K562 (cell line): Measurements from ENCODE around the gene NFIB. TPM values are rescaled to one million over a fixed set of nuclear protein-coding genes. Genes with fewer than 3 reads are reported as not detected.

Source experiments
- ATAC-seq: fragments of 200-7000 bp; cut with Tn5 transposase; 3 replicates; pipeline ENCODE4 v1.9.1; 2020; ENCODE audit warnings: moderate library complexity
- BruUV-seq: library from RNA; stranded (reverse); fragments of 400-500 nt; replicated peaks from 2 replicates; lab custom pipeline; 2021; lab: Mats Ljungman, UMichigan
- CTCF ChIA-PET: fragments of 300-600 bp; formaldehyde crosslinking; extraction: SDS; loops from one replicate; lab custom pipeline; 2021; ENCODE audit warnings: low intra/inter-chr PET ratio; lab: Yijun Ruan, JAX
- POLR2A ChIA-PET: fragments of 300-600, 350-650 bp; sonication (Branson Sonifier 250); formaldehyde crosslinking; extraction: SDS; loops from one replicate; lab custom pipeline; 2021; ENCODE audit warnings: antibody characterized with exemption, inconsistent platforms; lab: Yijun Ruan, JAX
- DNase-seq, 4 experiments: peaks; one replicate each; pipeline versions ENCODE4 v3.0.0 to v3.0.0-alpha.2; 2011 to 2018; ENCODE audit warnings: low spot score in 3 of 4, mixed read lengths in 3 of 4; ENCODE audit errors: extremely low read depth in 1 of 4
- FAIRE-seq: peaks from 2 replicates; lab custom pipeline; 2011; peaks lifted over from hg19 to GRCh38; lab: Jason Lieb, UNC
- H2AFZ ChIP-seq: 2 replicates; pipeline ENCODE4 v1.6.0; 2011; ENCODE audit warnings: low read depth, low read length, control low read depth, inconsistent platforms
- H3K27ac ChIP-seq: fragments of 200-600 bp; 3 replicates; pipeline ENCODE4 v1.8.0; 2011; ENCODE audit warnings: low read depth, mild to moderate bottlenecking, control low read depth, inconsistent platforms, low read length, moderate library complexity, mixed read lengths; ENCODE audit errors: extremely low read depth
- H3K27me3 ChIP-seq, 2 experiments: fragments of 300-600 bp in 1 of 2; 2 replicates in 1 of 2; 3 replicates in 1 of 2; pipeline versions ENCODE4 v1.6.0 to v1.8.0; 2011; ENCODE audit warnings: inconsistent platforms in 2 of 2, low read length in 2 of 2, mild to moderate bottlenecking in 1 of 2, mixed read lengths in 1 of 2, moderate library complexity in 1 of 2; ENCODE audit not compliant: control insufficient read depth in 2 of 2, insufficient read depth in 2 of 2
- H3K36me3 ChIP-seq: fragments of 300-600 bp; 3 replicates; pipeline ENCODE4 v1.8.0; 2011; ENCODE audit warnings: mild to moderate bottlenecking, low read length, inconsistent platforms; ENCODE audit not compliant: control insufficient read depth, insufficient read depth
- H3K4me1 ChIP-seq, 2 experiments: fragments of 200-600 bp in 1 of 2; replicated peaks in 1 of 2; 2 replicates in 1 of 2; 3 replicates in 1 of 2; pipeline versions ENCODE4 v1.5.1 to v1.8.0; 2011; ENCODE audit warnings: inconsistent platforms in 2 of 2, low read length in 2 of 2, mild to moderate bottlenecking in 1 of 2, mixed read lengths in 1 of 2, moderate library complexity in 1 of 2; ENCODE audit not compliant: control insufficient read depth in 2 of 2, insufficient read depth in 2 of 2
- H3K4me2 ChIP-seq: 2 replicates; pipeline ENCODE4 v1.6.1; 2011; ENCODE audit warnings: low read length, control low read depth, inconsistent platforms, mixed read lengths; ENCODE audit not compliant: insufficient read depth
- H3K4me3 ChIP-seq: fragments of 200-600 bp; sonication (generic), shearing (Covaris generic); 2 replicates; pipeline ENCODE4 v1.5.1; 2016; ENCODE audit warnings: control low read depth, inconsistent platforms
- H3K79me2 ChIP-seq: fragments of 200-600 bp; 3 replicates; pipeline ENCODE4 v1.8.0; 2011; ENCODE audit warnings: low read length, inconsistent platforms; ENCODE audit not compliant: control insufficient read depth, insufficient read depth
- H3K9ac ChIP-seq, 2 experiments: 2 replicates each; pipeline versions ENCODE4 v1.6.0 to v1.6.1; 2011; ENCODE audit warnings: low read depth in 2 of 2, low read length in 2 of 2, control low read depth in 1 of 2, inconsistent platforms in 1 of 2, mild to moderate bottlenecking in 1 of 2, mixed read lengths in 1 of 2; ENCODE audit not compliant: insufficient read depth in 1 of 2
- H3K9me1 ChIP-seq: one replicate; pipeline ENCODE4 v1.6.0; 2011; ENCODE audit warnings: inconsistent platforms, mild to moderate bottlenecking, low read length, moderate library complexity; ENCODE audit not compliant: control insufficient read depth, insufficient read depth
- H3K9me3 ChIP-seq: replicated peaks from 2 replicates; pipeline ENCODE4 v1.5.1; 2011; ENCODE audit warnings: low read depth, low read length, inconsistent platforms; ENCODE audit not compliant: control insufficient read depth, insufficient read depth
- H4K20me1 ChIP-seq: replicated peaks from 2 replicates; pipeline ENCODE4 v1.6.1; 2011; ENCODE audit warnings: low read length, inconsistent platforms, mixed read lengths; ENCODE audit not compliant: control insufficient read depth, insufficient read depth
- ATF2 ChIP-seq: sonication (generic); formaldehyde crosslinking; IDR thresholded peaks from 2 replicates; pipeline ENCODE4 v1.8.1; 2022; ENCODE audit warnings: missing genetic modification reagents
- HCFC1 ChIP-seq: IDR thresholded peaks from 2 replicates; pipeline ENCODE4 v1.6.1; 2012; ENCODE audit warnings: low read depth, low read length, improper control_type of control experiment
- HNRNPK ChIP-seq: fragments of 200-400 bp; formaldehyde crosslinking; IDR thresholded peaks from one replicate; pipeline ENCODE4 v1.6.1; 2018; ENCODE audit warnings: mild to moderate bottlenecking, low read depth, low read length; ENCODE audit not compliant: poor library complexity, severe bottlenecking
- RAD21 ChIP-seq, 2 experiments: fragments of 250-450 bp in 1 of 2; fragments of 450-650 bp in 1 of 2; sonication (Bioruptor Pico) in 1 of 2; formaldehyde crosslinking in 1 of 2; IDR thresholded peaks in 1 of 2; conservative IDR thresholded peaks in 1 of 2; 2 replicates each; pipeline versions ENCODE4 v1.4.0 to v1.8.0; 2020 to 2022; ENCODE audit warnings: mild to moderate bottlenecking in 2 of 2, moderate library complexity in 1 of 2
- TCF3 ChIP-seq: sonication (generic); formaldehyde crosslinking; IDR thresholded peaks from 2 replicates; pipeline ENCODE4 v1.4.0; 2020; ENCODE audit warnings: mild to moderate bottlenecking, missing genetic modification reagents
- WGBS: fragments of 100-300 bp; shearing (Covaris generic); methylation state at CpG from one replicate; pipeline ENCODE4 v1.1.6; 2016; ENCODE audit warnings: low coverage, mixed read lengths; ENCODE audit not compliant: insufficient coverage; ENCODE audit errors: missing lambda C conversion rate; 5-methylcytosine and 5-hydroxymethylcytosine counted together
- in situ Hi-C: fragments of 300-500 bp; cut with MboI; formaldehyde crosslinking; loops from 4 replicates; pipeline ENCODE4 v1.15.0; 2018; ENCODE audit warnings: inconsistent platforms, mixed read lengths
- intact Hi-C: fragments of 100-400 bp; cut with micrococcal nuclease; formaldehyde crosslinking; loops from 2 replicates; pipeline ENCODE4 v1.14.2; 2022
- polyA plus RNA-seq, 8 experiments: library from polyadenylated mRNA; depleted of rRNA in 4 of 8; stranded (reverse) in 5 of 8; unstranded in 3 of 8; fragments of >200 nt; fragmentation: Nextera tagmentation in 2 of 8; fragmentation: Illumina TruSeq in 1 of 8; extraction: Ambion mirVana in 2 of 8; extraction: Trizol in 1 of 8; gene quantifications; 2 replicates each; pipeline versions ENCODE4 v1.2.1 to v1.2.3, GENCODE V29; 2011 to 2014; ENCODE audit warnings: inconsistent platforms in 1 of 8, missing spikeins in 1 of 8
- total RNA-seq, 7 experiments: library from RNA; depleted of rRNA in 6 of 7; stranded (reverse); fragments of >200 nt in 6 of 7; fragmentation: Illumina TruSeq in 2 of 7; extraction: Trizol in 2 of 7; gene quantifications; 2 replicates each; pipeline versions ENCODE4 v1.2.1 to v1.2.3, GENCODE V29; 2011 to 2021; ENCODE audit warnings: low replicate concordance in 1 of 7
- TF ChIP-seq, protein P1 (sequence below): fragments of 450-650 bp; formaldehyde crosslinking; IDR thresholded peaks from 2 replicates; pipeline ENCODE4 v1.4.0; 2020; ENCODE audit warnings: mild to moderate bottlenecking, moderate library complexity
- TF ChIP-seq, protein P2 (sequence below), 3 experiments: IDR thresholded peaks in 2 of 3; conservative IDR thresholded peaks in 1 of 3; 2 replicates each; pipeline ENCODE4 v1.5.1; 2011 to 2012; ENCODE audit warnings: low read length in 3 of 3, mild to moderate bottlenecking in 3 of 3, control low read depth in 2 of 3, improper control_type of control experiment in 1 of 3, inconsistent platforms in 1 of 3, low read depth in 1 of 3, mixed read lengths in 1 of 3, moderate library complexity in 1 of 3; ENCODE audit not compliant: insufficient read depth in 2 of 3
- TF ChIP-seq, protein P3 (sequence below): fragments of 450-650 bp; IDR thresholded peaks from 2 replicates; pipeline ENCODE4 v1.6.1; 2016; ENCODE audit warnings: mild to moderate bottlenecking

Gene NFIB
- total and polyA plus RNA-seq, 9 of the 15 experiments (the other 6 are each of a cell fraction or from before 2014, with no cell fraction given): 1.2 to 3.3 (median 1.9) TPM

GRCh38 chr9:14068690-14069089 lies 245.3 kb downstream of the NFIB start:
- no peaks in the 10 kb centered on the region for H4K20me1 ChIP-seq
- peak in 2 of 4 experiments; percentile 7 to 16 for DNase-seq
- no peaks in the 10 kb centered on the region for H3K9me1 ChIP-seq
- H3K4me2 ChIP-seq: no peak overlapping the region
- H3K9me3 ChIP-seq: no peaks in the 10 kb centered on the region
- H3K9ac ChIP-seq: no peak overlapping the region
- H3K27me3 ChIP-seq: peaks cover 0 to 4% of the 10 kb centered on the region in 2 experiments; a peak in 2 of 5 replicates
- H3K4me1 ChIP-seq: no peaks in the 10 kb centered on the region
- no peak overlapping the region for H2AFZ ChIP-seq
- no peak overlapping the region for H3K27ac ChIP-seq
- ChIA-PET CTCF (interaction anchor here (0.8 to 1.1 kb wide), 2 partner anchors 285 to 332 kb away, joined by 3 to 5 read pairs; no protein-coding TSS in a partner anchor), POLR2A (interaction anchor here (1.0 kb wide), 1 partner anchor 23 kb away, joined by 3 read pairs; no protein-coding TSS in a partner anchor)
- no peak for FAIRE-seq
- peak; percentile 71 for ATAC-seq
- in situ Hi-C loops (no loop called here), intact Hi-C loops (loop anchor here (2.0 kb wide), 1 partner anchor 284 kb away; no protein-coding TSS in a partner anchor)
- 0% methylated on average over 4 of the region's 4 CpGs for WGBS
- no peak overlapping the region for H3K4me3 ChIP-seq
- no TSS peak for BruUV-seq
- no peaks in the 10 kb centered on the region for H3K79me2 ChIP-seq
- no peaks in the 10 kb centered on the region for H3K36me3 ChIP-seq
- TF ChIP-seq HNRNPK (no peak), RAD21 (CRISPR knock-in tag; conservative IDR thresholded peaks at IDR 0.05 in 1 of 2, IDR thresholded peaks at IDR 0.05 in 1 of 2) (peak; percentile 46 to 67), TCF3 (CRISPR knock-in tag) (no peak), ATF2 (CRISPR knock-in tag) (no peak), HCFC1 (no peak)
- TF ChIP-seq, protein P1, sequence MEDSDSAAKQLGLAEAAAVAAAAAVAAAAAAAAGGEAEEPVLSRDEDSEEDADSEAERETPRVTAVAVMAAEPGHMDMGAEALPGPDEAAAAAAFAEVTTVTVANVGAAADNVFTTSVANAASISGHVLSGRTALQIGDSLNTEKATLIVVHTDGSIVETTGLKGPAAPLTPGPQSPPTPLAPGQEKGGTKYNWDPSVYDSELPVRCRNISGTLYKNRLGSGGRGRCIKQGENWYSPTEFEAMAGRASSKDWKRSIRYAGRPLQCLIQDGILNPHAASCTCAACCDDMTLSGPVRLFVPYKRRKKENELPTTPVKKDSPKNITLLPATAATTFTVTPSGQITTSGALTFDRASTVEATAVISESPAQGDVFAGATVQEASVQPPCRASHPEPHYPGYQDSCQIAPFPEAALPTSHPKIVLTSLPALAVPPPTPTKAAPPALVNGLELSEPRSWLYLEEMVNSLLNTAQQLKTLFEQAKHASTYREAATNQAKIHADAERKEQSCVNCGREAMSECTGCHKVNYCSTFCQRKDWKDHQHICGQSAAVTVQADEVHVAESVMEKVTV: 0 out of 2 replicates have a peak, but pooled peaks have one; percentile 17
- TF ChIP-seq, protein P2, sequence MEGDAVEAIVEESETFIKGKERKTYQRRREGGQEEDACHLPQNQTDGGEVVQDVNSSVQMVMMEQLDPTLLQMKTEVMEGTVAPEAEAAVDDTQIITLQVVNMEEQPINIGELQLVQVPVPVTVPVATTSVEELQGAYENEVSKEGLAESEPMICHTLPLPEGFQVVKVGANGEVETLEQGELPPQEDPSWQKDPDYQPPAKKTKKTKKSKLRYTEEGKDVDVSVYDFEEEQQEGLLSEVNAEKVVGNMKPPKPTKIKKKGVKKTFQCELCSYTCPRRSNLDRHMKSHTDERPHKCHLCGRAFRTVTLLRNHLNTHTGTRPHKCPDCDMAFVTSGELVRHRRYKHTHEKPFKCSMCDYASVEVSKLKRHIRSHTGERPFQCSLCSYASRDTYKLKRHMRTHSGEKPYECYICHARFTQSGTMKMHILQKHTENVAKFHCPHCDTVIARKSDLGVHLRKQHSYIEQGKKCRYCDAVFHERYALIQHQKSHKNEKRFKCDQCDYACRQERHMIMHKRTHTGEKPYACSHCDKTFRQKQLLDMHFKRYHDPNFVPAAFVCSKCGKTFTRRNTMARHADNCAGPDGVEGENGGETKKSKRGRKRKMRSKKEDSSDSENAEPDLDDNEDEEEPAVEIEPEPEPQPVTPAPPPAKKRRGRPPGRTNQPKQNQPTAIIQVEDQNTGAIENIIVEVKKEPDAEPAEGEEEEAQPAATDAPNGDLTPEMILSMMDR (IDR thresholded peaks at IDR 0.05 in 2 of 3, conservative IDR thresholded peaks at IDR 0.05 in 1 of 3; ENCODE audit: insufficient read depth in 2 of 3, low read depth in 1 of 3, low read length in 3 of 3): peak; percentile 43 to 50 (median 43)
- TF ChIP-seq, protein P3, sequence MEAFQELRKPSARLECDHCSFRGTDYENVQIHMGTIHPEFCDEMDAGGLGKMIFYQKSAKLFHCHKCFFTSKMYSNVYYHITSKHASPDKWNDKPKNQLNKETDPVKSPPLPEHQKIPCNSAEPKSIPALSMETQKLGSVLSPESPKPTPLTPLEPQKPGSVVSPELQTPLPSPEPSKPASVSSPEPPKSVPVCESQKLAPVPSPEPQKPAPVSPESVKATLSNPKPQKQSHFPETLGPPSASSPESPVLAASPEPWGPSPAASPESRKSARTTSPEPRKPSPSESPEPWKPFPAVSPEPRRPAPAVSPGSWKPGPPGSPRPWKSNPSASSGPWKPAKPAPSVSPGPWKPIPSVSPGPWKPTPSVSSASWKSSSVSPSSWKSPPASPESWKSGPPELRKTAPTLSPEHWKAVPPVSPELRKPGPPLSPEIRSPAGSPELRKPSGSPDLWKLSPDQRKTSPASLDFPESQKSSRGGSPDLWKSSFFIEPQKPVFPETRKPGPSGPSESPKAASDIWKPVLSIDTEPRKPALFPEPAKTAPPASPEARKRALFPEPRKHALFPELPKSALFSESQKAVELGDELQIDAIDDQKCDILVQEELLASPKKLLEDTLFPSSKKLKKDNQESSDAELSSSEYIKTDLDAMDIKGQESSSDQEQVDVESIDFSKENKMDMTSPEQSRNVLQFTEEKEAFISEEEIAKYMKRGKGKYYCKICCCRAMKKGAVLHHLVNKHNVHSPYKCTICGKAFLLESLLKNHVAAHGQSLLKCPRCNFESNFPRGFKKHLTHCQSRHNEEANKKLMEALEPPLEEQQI: no peak
